Measurements from ENCODE around the gene TAPT1. TPM values are rescaled to one million over a fixed set of nuclear protein-coding genes. Genes with fewer than 3 reads are reported as not detected.

Gene TAPT1
- total RNA-seq, 1 donor from 2014 or later, result 37.6 TPM

DNA sequence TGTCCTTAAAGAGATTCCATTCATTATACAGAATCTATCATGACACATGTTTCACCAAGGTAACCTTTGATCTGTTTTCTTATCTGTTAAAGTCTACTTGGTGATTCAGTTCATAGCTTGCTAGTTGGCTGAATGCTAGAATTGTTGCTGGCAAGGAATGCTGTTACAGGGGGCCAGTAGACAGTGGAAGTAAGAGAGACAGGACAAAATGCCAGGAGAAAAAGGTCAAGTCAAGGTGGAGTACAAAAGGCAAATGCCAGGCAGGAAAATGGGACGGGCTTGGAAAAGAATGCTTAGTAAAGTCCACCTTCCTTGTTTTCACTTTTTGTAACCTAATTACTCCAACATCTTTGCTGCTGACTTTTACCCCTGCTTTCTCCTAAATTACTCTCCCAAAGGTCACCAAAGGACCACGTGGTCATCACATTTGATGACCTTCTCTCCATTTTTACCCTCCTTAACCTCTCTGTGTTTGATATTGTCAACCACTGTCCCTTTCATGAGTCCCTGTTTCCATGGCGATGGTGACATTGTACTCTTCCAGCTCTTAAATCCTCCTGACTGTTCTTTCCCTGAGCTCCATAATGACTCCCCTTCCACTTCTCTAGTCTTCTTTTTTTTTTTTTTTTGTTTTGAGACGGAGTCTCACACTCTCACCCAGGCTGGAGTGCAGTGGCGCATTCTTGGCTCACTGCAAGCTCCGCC lies 24.5 kb upstream of the TAPT1 start:
- intact Hi-C loops (cut with micrococcal nuclease), result no loop called here

DNA sequence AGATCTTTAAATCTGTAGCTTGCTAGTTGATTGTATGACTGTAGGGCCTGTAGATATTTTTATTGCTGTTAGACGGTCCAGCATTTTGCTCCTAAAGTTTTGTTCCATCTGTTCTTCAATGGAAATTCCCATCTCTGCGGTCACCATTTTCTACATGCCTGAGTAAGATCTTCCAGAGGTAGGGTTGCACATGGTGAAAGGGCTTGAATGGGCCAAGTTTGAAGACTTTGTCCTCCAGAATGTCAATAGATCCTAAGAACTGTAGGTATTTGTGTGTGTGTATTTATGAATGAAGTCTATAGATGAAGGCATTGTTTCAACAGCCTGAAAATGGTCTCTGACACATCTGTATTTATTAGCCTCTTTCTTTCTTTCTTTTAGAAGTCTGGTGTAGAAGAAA lies 22.3 kb upstream of the TAPT1 start:
- intact Hi-C loops (cut with micrococcal nuclease), result no loop called here

DNA sequence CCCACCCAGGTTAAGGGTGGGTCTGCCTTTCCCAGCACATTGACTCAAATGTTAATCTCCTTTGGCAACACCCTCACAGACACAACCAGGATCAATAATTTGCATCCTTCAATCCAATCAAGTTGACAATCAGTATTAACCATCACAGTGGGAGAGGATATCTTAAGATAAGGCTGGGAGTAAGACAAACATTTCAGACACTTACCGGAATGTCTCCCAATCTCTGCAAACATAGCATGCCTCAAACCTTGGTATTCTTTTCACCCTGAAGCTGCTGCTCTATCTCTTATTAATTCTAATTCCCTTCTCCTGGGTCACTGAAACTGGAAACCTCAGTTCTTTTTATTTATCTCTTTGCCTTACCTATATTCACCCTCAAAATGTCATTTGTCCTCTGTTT lies 19.0 kb upstream of the TAPT1 start:
- intact Hi-C loops (cut with micrococcal nuclease), result no loop called here

DNA sequence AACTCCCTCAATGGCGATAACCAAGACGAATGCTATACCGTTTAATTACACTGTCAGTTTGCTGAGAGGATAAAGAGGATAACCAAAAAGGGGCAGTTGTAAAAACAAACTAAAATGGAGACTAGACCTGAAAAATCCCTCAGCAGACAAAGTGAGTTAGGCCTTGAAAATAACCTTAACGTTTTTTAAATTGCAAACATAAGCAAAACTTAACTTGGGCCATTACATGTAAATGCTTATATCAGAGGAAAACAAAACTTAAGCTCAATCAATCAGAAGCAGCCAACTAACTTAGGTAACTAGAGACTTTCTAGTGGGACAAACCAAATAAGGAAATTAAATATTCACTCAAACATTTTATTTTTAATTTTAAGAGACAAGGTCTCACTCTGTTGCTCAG lies 17.0 kb upstream of the TAPT1 start:
- intact Hi-C loops (cut with micrococcal nuclease), result no loop called here

DNA sequence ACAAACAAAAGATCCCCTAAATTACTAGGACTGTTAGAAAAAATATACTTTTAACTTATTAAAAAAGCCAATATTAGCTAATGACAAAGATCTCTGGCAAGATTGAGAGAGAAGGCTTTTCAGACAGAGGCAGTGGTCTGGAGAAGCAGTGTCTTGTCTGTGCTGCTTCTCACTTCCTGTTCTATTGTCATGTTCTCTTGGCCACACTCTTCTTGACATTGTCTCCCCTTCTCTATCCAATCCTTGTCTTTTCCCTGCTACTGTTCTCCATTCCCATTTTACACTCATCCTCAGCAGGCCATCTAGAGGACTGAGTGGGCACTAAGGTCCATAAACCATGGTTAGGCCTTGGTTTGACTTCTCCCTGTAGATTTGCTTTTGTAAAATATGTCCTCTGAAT lies 14.0 kb upstream of the TAPT1 start:
- intact Hi-C loops (cut with micrococcal nuclease), result no loop called here

DNA sequence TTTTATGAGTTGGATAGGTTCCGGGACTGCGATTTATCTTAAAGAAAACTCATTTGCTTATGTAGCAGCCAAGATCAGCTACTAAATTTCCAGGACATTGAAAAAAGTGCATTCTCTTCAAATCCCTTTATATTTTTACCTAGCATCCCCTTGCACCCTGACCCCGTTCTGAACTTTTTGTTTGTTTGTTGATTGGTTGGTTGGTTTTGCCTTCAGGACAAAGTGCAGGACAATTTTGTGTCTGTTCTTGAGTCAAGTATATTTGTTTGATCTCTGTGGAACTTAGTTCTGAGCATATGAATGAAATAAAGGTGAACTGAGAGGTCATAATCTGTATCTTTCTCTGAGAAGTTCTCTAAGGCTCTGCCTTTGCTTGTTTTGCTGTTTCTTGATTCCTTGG lies 12.8 kb upstream of the TAPT1 start:
- intact Hi-C loops (cut with micrococcal nuclease), result no loop called here

DNA sequence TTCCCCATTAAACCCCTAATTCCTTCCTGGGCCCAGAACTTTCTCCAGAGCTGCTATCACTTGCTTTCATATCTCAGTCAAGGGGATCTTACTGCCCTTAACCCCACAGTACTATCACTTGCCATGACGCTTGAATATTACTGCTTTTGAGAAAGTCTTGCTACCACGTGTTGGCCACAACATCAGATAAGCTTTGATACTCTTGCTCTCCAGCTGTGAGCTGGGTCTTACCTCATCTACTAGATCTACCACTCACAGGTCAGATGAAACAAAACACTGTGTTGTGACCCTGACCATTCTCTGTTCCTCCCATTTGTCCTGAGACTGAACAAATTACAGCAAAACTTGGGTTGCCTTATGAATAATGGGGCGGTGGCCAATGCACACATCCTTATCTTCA lies 12.1 kb upstream of the TAPT1 start:
- intact Hi-C loops (cut with micrococcal nuclease), result no loop called here

DNA sequence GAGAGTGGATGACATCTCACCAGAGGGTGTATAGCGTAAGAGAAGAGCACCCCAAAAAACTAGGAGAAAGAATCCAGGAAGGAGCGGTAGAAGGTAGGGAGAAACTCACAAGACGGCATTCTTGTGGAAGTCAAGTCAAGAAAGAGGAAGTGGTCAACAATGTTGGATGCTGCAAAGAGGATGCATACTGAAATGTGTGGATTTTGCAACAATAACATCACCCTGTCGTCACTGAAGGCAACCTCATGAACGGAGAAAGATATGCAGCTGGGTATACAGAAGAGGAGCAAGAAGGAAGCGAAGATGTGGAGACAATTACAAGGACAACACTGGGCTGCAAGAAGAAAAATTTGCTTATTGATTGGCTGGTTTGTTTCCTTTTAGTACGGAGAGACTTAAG lies 11.4 kb upstream of the TAPT1 start:
- intact Hi-C loops (cut with micrococcal nuclease), result no loop called here

DNA sequence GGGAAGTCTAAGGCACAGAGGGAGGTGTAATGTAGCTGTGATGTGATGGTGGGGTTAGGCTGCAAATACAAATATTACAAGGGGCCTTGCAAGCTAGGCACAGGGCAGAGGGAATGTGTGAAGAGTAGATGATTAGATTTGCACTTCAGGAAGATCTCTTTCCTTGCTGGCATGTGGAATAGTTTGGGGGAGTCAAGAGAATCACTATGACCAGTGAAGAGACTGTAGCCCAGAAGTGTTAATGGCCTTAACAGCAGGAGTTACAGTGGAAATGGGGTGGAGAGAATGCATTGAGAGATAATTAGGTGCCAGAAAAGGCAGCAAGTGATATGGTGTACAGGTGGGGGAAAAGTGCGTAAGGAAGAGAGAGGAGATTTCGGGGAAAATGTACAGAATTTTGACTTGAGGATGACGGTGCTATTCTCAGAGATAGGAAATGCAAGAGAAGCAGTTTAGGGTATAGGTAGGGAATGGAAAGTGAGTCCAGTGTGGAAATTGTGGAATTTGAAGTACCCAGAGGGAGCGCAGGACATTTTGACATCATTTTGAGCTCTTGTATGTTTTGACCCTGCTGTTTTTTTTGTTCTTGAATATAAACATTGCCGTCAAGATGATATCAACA lies 10.2 kb upstream of the TAPT1 start:
- intact Hi-C loops (cut with micrococcal nuclease), result no loop called here

DNA sequence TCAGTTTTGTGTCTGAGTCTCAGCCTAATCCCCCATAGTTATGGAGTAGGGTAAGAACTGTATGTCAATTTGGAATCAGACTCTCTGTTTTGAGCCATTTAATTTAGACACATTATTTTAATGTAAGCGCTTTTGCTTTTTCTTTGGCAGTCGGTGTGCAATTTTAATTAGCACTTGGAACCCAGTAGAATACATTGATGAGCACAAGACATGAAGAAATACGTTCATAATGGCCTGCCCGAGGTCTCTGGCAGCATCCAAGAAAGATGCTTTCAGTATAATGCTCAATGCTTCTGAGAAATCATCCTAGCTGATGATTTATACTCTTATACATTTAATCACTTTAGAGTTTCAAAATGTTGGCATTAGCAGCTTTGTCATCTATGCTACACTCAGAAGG lies 8.9 kb upstream of the TAPT1 start:
- intact Hi-C loops (cut with micrococcal nuclease), result no loop called here

DNA sequence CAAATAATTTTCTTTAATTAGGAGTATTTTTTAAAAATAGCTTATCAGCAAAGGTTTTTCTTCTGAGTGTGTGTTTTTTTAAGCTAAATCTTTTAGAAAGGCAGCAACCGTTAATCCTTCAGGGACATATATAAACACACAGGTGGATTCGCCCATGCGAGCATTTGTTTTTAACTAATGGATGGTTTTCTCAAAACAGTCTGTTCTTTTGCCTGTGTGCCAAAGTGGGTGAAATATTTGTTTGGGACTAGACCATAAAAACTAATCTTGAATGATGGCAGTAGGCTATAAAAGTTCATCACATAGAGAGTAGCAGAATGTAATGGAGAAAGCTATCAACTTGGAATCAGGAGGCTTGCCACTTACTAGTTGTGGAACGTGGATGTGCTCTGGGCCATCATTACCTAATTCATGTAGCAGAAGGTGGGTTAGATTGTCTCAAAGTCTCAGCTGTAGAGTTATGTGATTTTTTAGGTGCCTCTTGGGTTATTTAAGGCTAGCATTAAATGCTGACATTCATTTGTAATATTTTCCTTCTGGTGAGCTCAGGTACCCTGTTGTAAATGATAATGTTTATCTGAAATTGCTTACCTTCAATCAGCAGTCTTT lies 7.4 kb upstream of the TAPT1 start:
- intact Hi-C loops (cut with micrococcal nuclease), result no loop called here

DNA sequence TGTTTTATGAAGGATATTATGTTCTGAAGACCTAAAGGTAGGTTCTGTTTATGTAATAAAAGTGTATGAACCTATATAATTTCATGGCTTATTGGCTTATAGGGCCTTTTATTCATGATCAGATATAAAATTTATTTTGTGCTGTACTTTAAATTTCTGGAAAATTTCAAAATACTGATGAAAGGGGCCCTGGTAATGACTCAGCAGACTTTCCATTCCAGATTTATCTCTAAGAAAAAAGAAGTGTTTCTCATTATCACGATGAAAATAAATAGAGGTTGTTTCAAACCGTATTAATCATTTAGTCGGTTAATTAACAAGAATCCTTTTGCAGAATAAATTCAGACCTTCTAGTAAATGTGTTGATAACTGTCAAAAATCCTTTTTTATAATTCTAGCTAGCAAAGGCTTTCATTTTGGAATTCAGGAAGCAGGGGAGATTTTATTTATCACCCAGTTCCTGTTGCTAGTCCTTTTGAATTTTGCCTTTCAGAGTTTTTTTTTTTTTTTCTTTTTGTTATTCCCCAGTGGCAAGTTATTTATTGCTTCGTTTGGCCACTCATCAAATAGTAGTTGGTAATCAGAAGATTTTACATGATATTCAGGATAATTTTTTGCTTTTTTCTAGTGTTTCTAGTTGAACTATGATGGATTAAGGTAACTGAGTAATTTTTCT lies 5.4 kb upstream of the TAPT1 start:
- intact Hi-C loops (cut with micrococcal nuclease), result no loop called here

DNA sequence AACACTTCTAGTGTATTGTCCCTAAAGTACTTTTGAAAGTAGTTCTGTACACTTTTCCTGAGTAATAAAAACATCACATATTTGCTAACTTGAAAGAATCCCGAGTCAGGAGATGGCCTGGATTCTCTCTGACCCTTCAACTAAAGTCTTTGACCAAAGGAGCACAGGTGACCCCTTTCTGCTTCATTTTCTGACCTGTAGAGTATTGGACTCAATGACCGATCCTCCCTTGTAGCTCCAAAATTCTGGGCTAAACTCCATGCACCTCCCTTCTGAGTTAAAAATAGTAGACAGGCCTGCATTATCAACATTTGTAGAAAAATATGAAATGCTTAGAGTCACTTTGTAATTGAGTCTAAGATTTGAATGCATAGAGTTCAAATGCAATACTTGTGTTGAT lies 4.0 kb upstream of the TAPT1 start:
- intact Hi-C loops (cut with micrococcal nuclease), result no loop called here

DNA sequence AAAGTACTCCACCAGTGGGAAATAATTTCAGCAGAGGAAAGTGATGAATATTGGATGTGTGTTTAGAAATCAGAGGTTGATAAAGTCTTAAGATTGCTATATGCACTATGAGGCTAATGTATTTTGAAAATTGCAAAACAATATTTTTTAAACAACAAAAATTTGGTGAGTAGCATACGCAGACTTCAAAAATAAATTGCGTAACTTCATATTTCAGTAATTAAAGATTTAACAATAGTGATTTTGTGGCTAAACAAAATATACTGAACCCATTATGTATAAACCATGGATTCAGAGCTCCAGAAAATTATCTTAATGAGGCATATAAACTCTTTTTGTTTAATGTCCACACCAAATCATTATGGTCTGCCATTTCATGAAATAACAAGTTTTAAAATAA lies 3.3 kb upstream of the TAPT1 start:
- intact Hi-C loops (cut with micrococcal nuclease), result loop anchor here (5.0 to 10.0 kb wide), 3 partner anchors 547 to 1795 kb away; partner anchors contain the start of genes FAM200B and LCORL

DNA sequence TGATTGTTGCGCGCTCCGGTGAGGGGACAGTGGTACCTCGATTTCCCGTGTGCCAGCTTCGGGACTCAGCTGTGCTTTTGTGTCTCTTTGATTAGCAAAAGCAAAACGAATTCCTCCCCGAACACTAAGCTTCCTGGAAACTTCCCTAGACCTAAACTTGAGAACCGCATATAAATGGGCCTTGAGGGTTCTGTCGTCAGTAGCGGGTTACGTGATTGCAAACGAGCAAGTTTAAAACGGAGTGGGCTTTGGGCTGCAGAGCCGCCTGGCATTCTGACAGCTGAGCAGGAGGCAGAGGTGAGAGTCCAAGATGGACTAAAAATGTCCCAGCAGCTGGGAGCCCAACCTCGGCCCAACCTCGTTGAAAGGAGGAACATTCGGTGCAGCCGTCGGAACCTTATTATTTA lies 1.2 kb upstream of the TAPT1 start:
- intact Hi-C loops (cut with micrococcal nuclease), result loop anchor here (2.0 to 10.0 kb wide), 4 partner anchors 471 to 1797 kb away; partner anchors contain the start of genes FAM200B and LCORL

DNA sequence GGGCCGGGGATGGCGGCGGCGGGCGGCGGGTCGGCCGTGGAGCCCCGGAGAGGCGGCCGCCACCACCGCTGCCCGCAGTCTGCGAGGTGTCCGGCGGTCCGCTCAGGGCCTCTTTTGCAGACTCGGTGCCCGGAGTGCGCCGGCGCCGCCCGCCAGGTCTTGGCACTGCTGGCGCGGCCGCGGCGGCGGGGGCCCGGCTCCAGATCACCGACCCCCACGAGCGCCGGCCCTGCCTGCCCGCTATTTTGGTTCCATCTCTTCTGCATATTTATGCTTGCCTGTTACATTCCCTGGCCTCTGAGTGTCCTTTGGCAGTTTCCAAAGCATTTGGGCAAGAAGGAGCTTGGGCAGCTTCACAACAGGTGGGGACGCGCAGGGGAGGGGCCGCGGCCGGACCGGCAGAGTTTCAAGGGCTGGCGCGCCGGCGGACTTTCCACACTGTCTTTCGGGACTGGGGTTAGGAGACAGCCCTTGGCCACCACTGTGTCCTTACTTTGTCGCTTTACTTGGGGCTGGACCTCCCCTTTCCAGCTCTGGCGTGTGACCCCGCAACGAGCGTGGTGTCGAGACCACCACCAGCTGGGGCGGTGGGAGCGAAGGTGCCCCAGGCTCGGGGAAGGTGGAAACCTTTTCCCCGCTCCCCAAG lies 668 bp upstream of the TAPT1 start:
- intact Hi-C loops (cut with micrococcal nuclease), result loop anchor here (2.0 to 10.0 kb wide), 4 partner anchors 470 to 1798 kb away; partner anchors contain the start of genes FAM200B and LCORL

DNA sequence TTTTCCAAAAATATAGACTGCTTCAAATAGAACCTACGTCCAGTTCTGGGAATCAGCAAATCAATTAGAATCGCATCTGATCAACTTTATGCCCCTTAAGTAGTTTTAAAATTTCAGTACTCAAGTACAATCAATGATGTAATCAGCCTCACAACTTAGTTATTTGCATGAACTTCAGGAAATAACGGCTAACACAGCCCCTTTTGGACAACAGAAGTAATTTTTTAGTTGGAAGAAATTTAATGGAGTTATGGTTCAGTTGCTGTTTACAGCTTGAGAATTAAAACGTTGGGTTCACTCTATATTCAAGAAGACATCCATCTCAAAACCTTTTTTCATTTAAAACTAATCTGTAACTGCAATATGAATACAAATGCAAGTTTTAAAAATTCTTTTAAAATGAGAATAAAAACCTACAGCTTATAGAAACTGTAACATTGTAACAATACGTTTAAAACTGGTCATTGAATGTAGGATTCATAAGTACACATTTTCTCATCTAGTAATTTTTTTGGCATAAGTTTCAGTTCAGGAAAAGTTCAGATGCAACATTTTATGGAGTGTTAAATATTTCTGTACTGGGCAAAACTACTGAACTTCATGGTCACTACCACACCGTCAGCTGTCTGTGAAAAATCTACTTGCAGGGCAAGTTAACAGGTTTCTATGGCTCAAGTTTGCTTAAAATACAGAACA lies 956 bp downstream of the TAPT1 start:
- intact Hi-C loops (cut with micrococcal nuclease), result loop anchor here (1.0 to 10.0 kb wide), 7 partner anchors 8 to 1799 kb away; partner anchors contain the start of genes FAM200B, FBXL5, LAP3 and LCORL

DNA sequence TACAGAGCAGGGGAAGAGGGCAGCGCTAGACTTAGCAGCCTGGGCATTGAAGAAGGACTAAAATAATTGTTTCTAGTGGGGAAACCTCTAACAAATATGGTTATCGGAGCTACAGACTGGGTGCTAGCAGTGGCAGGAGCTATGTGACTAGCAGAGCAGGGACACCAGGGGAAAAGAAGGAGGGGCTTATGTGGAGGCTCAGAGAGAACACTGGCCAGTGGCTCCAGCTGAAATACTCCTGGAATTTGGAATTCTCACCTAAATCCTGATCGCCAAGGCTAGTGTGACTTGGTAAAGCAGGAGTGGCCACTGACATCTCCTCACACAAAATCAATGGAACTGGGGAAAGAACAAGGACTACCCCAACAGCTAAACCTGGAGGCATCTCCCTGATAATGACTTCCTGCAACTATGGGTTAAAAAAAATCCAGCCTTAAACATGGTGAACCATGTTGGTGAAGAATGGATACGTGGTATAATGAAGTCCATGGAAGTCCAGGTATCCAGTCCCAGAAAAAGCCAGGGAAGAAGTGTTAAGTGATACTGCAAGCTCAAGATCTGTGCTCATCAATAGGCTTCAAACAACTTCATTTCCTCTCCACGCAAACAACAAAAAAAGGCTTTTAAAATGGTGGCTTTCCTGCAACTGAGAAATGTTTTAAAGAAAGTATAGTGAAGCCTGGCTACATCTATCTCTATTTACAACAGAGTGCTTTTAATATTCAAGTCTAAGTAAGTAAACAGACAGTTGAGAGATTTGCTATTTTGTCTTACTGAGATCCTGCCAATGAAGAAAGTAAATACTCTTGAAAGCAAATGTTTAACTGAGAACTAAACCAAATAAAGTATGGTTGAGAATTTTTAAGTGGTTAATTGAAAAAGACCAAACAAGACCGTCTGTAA lies 1.8 kb downstream of the TAPT1 start:
- intact Hi-C loops (cut with micrococcal nuclease), result loop anchor here (1.0 to 10.0 kb wide), 9 partner anchors 7 to 1800 kb away; partner anchors contain the start of genes CD38, FAM200B, FBXL5 and LAP3

DNA sequence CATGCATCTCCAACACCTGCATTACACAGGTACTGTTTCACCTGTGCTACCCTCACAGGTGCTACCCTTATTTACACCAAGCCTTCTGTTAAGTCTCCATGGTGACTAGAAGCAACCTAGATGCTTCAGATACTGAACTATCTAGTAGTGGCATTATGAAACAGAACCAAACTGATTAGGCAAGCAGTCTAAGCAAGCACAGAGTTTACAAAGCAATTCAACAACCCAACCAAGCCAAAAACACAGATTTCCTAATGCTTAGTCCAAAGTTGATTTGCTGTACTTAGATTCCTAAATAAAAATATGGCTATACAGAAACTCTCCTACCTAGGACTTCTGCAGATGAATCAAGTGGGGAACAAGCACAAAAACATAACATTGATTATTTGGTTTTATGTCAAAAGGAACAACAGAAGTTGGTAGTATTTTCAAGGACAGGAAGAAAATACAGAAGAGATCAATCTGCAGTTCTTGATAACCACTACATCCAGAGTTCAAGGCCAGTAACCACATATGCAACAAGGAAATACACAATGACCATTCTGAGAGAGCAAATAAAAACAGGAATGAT lies 3.2 kb downstream of the TAPT1 start:
- intact Hi-C loops (cut with micrococcal nuclease), result loop anchor here (5.0 to 10.0 kb wide), 3 partner anchors 446 to 1802 kb away; partner anchors contain the start of genes CD38 and LCORL
